ENCODE measurements around the gene EDEM2. TPM values are rescaled to one million over a fixed set of nuclear protein-coding genes. Genes with fewer than 3 reads are reported as not detected.
"Not testable (repeated sequence)": the region's sequence is repeated elsewhere in the genome, so short reads cannot be mapped to it uniquely, and the experiment has no call there.

The EDEM2 gene
- total RNA-seq, 2 donors from 2014 or later = 24.6 to 25.3 TPM

GRCh38 chr20:35171753-35172433 lies 24.8 kb upstream of the EDEM2 start, which contains the start of gene PROCR:
PROCR (plus strand) TSS chr20:35172072; CDS start chr20:35172155, 83 bp downstream.
- Histone ChIP-seq H3K4me3 (peak within 1 kb of the TSS; percentile 69), H3K36me3 (no peaks in the 10 kb centered on the region), H3K4me1 (ENCODE audit: control insufficient read depth in 1 of 2, low read depth in 2 of 2) (peaks cover 0 to 12% of the 10 kb centered on the region in 2 donors), H3K27me3 (replicated peaks; ENCODE audit: insufficient read depth) (no peaks in the 10 kb centered on the region), H3K27ac (peak within 1 kb of the TSS; percentile 62 to 81), H3K9me3 (no peaks in the 10 kb centered on the region)
- DNase-seq (ENCODE audit: low spot score) = peak; percentile 62
- TF ChIP-seq CTCF (IDR thresholded peaks at IDR 0.05) = no peak
- peak; percentile 79 for ATAC-seq (ENCODE audit: insufficient number of reproducible peaks, low FRiP score, low read depth)

GRCh38 chr20:35171438-35171752 lies 24.3 kb upstream of the EDEM2 start:
- Histone ChIP-seq H3K4me1 (ENCODE audit: control insufficient read depth in 1 of 2, low read depth in 2 of 2) (peaks cover 1 to 17% of the 10 kb centered on the region in 2 donors), H3K36me3 (no peaks in the 10 kb centered on the region), H3K27me3 (replicated peaks; ENCODE audit: insufficient read depth) (no peaks in the 10 kb centered on the region), H3K27ac (peak overlapping the region in 1 of 2 donors; percentile 62), H3K4me3 (peak overlapping the region; percentile 69), H3K9me3 (no peaks in the 10 kb centered on the region)
- ATAC-seq (ENCODE audit: insufficient number of reproducible peaks, low FRiP score, low read depth) (no peak), DNase-seq (ENCODE audit: low spot score) (no peak)
- no peak for TF ChIP-seq CTCF (IDR thresholded peaks at IDR 0.05)

GRCh38 chr20:35168701-35169409 lies 21.7 kb upstream of the EDEM2 start:
- H3K9me3 ChIP-seq; ATAC-seq (ENCODE audit: insufficient number of reproducible peaks, low FRiP score, low read depth); H3K4me3 ChIP-seq; DNase-seq (ENCODE audit: low spot score); H3K27me3 ChIP-seq (replicated peaks; ENCODE audit: insufficient read depth); H3K27ac ChIP-seq; H3K36me3 ChIP-seq: not testable (repeated sequence)
- peaks cover 2 to 23% of the 10 kb centered on the region in 2 donors for H3K4me1 ChIP-seq (ENCODE audit: control insufficient read depth in 1 of 2, low read depth in 2 of 2)

GRCh38 chr20:35167787-35168186 lies 20.7 kb upstream of the EDEM2 start:
- H3K4me1 ChIP-seq (ENCODE audit: control insufficient read depth in 1 of 2, low read depth in 2 of 2) = peaks cover 2 to 20% of the 10 kb centered on the region in 2 donors
- no peaks in the 10 kb centered on the region for H3K9me3 ChIP-seq
- H3K36me3 ChIP-seq = no peaks in the 10 kb centered on the region
- DNase-seq (ENCODE audit: low spot score) (no peak), ATAC-seq (ENCODE audit: insufficient number of reproducible peaks, low FRiP score, low read depth) (no peak)
- no peak overlapping the region for H3K4me3 ChIP-seq
- no peaks in the 10 kb centered on the region for H3K27me3 ChIP-seq (replicated peaks; ENCODE audit: insufficient read depth)
- no peak overlapping the region for H3K27ac ChIP-seq
- no peak for TF ChIP-seq CTCF (IDR thresholded peaks at IDR 0.05)

GRCh38 chr20:35166242-35166830 lies 19.2 kb upstream of the EDEM2 start:
- H3K4me1 ChIP-seq (ENCODE audit: control insufficient read depth in 1 of 2, low read depth in 2 of 2) = peaks cover 2 to 12% of the 10 kb centered on the region in 2 donors
- H3K9me3 ChIP-seq = no peaks in the 10 kb centered on the region
- H3K27ac ChIP-seq = peak overlapping the region; percentile 15 to 23
- ATAC-seq (ENCODE audit: insufficient number of reproducible peaks, low FRiP score, low read depth) (no peak), DNase-seq (ENCODE audit: low spot score) (no peak)
- no peak overlapping the region for H3K4me3 ChIP-seq
- H3K27me3 ChIP-seq (replicated peaks; ENCODE audit: insufficient read depth) = no peaks in the 10 kb centered on the region
- no peaks in the 10 kb centered on the region for H3K36me3 ChIP-seq
- no peak for TF ChIP-seq CTCF (IDR thresholded peaks at IDR 0.05)

Data from thoracic aorta (tissue), 2 donors.